NCI-H345 (cell line): ENCODE data around the gene MFAP2.

Source experiments
- DNase-seq: peaks from one replicate; lab custom pipeline; 2025; lab: John Stamatoyannopoulos, UW

MFAP2 gene

GRCh38 chr1:17008208-17008855 lies 27.9 kb upstream of the MFAP2 start:
- no peak for DNase-seq

- DNase-seq = no peak
These were observed 26.7 kb upstream of the MFAP2 start for GRCh38 chr1:17007121-17007520.

GRCh38 chr1:17005365-17005740 lies 24.9 kb upstream of the MFAP2 start:
- no peak for DNase-seq

GRCh38 chr1:17004466-17005364 lies 24.3 kb upstream of the MFAP2 start:
- no peak for DNase-seq

- no peak for DNase-seq
These were observed 22.1 kb upstream of the MFAP2 start for GRCh38 chr1:17002524-17002902.

- no peak for DNase-seq
These were observed 21.5 kb upstream of the MFAP2 start for GRCh38 chr1:17001760-17002523.

GRCh38 chr1:16999863-17000262 lies 19.4 kb upstream of the MFAP2 start:
- DNase-seq = no peak

GRCh38 chr1:16998589-16998988 lies 18.2 kb upstream of the MFAP2 start:
- DNase-seq = no peak

GRCh38 chr1:16996845-16997244 lies 16.4 kb upstream of the MFAP2 start:
- no peak for DNase-seq

- no peak for DNase-seq
These were observed 13.2 kb upstream of the MFAP2 start for GRCh38 chr1:16993521-16994038.

- no peak for DNase-seq
These were observed 12.3 kb upstream of the MFAP2 start for GRCh38 chr1:16992675-16993074.

GRCh38 chr1:16992102-16992501 lies 11.7 kb upstream of the MFAP2 start:
- no peak for DNase-seq

- DNase-seq = no peak
These were observed 11.2 kb upstream of the MFAP2 start for GRCh38 chr1:16991571-16991970.

- no peak for DNase-seq
These were observed 9.4 kb upstream of the MFAP2 start for GRCh38 chr1:16989676-16990391.

- no peak for DNase-seq
These were observed 7.8 kb upstream of the MFAP2 start for GRCh38 chr1:16988210-16988609.

GRCh38 chr1:16986962-16987361 lies 6.5 kb upstream of the MFAP2 start:
- DNase-seq = no peak

GRCh38 chr1:16986560-16986959 lies 6.1 kb upstream of the MFAP2 start:
- no peak for DNase-seq

- no peak for DNase-seq
These were observed 5.7 kb upstream of the MFAP2 start for GRCh38 chr1:16986113-16986512.

- no peak for DNase-seq
These were observed 4.3 kb upstream of the MFAP2 start for GRCh38 chr1:16984717-16985116.

GRCh38 chr1:16983649-16984048 lies 3.2 kb upstream of the MFAP2 start:
- no peak for DNase-seq

- no peak for DNase-seq
These were observed 2.5 kb upstream of the MFAP2 start for GRCh38 chr1:16982902-16983301.

- no peak for DNase-seq
These were observed 939 bp upstream of the MFAP2 start for GRCh38 chr1:16981269-16981849.
